ENCODE data around the gene RAG2. TPM values are rescaled to one million over a fixed set of nuclear protein-coding genes. Genes with fewer than 3 reads are reported as not detected.
A peak's percentile ranks its signal among the peaks of the same experiment; 100 is the strongest.

RAG2 gene
- total and polyA plus RNA-seq, 2 experiments from 2014 or later, result not detected

DNA sequence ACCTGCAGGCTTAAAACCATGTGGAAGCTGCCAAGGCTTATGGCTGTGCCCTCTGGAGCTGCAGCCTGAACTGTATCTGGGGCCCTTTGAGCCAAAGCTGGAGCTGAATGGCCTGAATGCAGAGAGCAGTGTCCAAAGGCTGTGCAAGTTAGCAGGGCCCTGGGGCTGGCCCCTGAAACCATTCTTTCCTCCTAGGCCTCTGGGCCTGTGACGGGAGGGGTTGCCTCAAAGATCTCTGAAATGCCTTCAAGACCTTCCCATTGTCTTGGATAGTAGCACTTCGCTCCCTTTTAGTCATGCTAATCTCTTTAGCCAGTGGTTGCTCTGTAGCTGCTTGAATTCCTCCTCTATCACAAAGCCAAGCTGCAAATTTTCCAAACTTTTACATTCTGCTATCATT lies 16.5 kb downstream of the RAG2 start:
- no peaks in the 10 kb centered on the region for H3K4me1 Mint-ChIP-seq
- H3K4me1 ChIP-seq (ENCODE audit: insufficient read depth), result no peaks in the 10 kb centered on the region
- H3K9me2 ChIP-seq (ENCODE audit: insufficient read depth), result no peaks in the 10 kb centered on the region
- no peak overlapping the region for H3K27ac Mint-ChIP-seq
- no peaks in the 10 kb centered on the region for H3K79me2 ChIP-seq (replicated peaks; ENCODE audit: insufficient read depth)
- no peaks in the 10 kb centered on the region for H3F3A ChIP-seq (replicated peaks; ENCODE audit: low read depth)
- H3K36me3 ChIP-seq (ENCODE audit: insufficient read depth), result peaks cover 5% of the 10 kb centered on the region; the same call in 1 of the 2 replicates
- no peak overlapping the region for H3K4me3 ChIP-seq
- TF ChIP-seq POLR2AphosphoS5 (IDR thresholded peaks at IDR 0.05; ENCODE audit: low read depth) (no peak), STAT1 (IDR thresholded peaks at IDR 0.05; ENCODE audit: unreplicated experiment) (no peak), EZH2 (IDR thresholded peaks at IDR 0.05; ENCODE audit: low read depth, unreplicated experiment) (no peak), ZNF331 (CRISPR knock-in tag; IDR thresholded peaks at IDR 0.05; ENCODE audit: low read depth) (no peak), JUNB (IDR thresholded peaks at IDR 0.05; ENCODE audit: unreplicated experiment) (no peak)
- TF ChIP-seq, protein P1, sequence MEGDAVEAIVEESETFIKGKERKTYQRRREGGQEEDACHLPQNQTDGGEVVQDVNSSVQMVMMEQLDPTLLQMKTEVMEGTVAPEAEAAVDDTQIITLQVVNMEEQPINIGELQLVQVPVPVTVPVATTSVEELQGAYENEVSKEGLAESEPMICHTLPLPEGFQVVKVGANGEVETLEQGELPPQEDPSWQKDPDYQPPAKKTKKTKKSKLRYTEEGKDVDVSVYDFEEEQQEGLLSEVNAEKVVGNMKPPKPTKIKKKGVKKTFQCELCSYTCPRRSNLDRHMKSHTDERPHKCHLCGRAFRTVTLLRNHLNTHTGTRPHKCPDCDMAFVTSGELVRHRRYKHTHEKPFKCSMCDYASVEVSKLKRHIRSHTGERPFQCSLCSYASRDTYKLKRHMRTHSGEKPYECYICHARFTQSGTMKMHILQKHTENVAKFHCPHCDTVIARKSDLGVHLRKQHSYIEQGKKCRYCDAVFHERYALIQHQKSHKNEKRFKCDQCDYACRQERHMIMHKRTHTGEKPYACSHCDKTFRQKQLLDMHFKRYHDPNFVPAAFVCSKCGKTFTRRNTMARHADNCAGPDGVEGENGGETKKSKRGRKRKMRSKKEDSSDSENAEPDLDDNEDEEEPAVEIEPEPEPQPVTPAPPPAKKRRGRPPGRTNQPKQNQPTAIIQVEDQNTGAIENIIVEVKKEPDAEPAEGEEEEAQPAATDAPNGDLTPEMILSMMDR (conservative IDR thresholded peaks at IDR 0.05; ENCODE audit: low read depth in 2 of 2), result no peak
- TF ChIP-seq, protein P2, sequence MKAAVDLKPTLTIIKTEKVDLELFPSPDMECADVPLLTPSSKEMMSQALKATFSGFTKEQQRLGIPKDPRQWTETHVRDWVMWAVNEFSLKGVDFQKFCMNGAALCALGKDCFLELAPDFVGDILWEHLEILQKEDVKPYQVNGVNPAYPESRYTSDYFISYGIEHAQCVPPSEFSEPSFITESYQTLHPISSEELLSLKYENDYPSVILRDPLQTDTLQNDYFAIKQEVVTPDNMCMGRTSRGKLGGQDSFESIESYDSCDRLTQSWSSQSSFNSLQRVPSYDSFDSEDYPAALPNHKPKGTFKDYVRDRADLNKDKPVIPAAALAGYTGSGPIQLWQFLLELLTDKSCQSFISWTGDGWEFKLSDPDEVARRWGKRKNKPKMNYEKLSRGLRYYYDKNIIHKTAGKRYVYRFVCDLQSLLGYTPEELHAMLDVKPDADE (IDR thresholded peaks at IDR 0.05), result no peak
- TF ChIP-seq, protein P3, sequence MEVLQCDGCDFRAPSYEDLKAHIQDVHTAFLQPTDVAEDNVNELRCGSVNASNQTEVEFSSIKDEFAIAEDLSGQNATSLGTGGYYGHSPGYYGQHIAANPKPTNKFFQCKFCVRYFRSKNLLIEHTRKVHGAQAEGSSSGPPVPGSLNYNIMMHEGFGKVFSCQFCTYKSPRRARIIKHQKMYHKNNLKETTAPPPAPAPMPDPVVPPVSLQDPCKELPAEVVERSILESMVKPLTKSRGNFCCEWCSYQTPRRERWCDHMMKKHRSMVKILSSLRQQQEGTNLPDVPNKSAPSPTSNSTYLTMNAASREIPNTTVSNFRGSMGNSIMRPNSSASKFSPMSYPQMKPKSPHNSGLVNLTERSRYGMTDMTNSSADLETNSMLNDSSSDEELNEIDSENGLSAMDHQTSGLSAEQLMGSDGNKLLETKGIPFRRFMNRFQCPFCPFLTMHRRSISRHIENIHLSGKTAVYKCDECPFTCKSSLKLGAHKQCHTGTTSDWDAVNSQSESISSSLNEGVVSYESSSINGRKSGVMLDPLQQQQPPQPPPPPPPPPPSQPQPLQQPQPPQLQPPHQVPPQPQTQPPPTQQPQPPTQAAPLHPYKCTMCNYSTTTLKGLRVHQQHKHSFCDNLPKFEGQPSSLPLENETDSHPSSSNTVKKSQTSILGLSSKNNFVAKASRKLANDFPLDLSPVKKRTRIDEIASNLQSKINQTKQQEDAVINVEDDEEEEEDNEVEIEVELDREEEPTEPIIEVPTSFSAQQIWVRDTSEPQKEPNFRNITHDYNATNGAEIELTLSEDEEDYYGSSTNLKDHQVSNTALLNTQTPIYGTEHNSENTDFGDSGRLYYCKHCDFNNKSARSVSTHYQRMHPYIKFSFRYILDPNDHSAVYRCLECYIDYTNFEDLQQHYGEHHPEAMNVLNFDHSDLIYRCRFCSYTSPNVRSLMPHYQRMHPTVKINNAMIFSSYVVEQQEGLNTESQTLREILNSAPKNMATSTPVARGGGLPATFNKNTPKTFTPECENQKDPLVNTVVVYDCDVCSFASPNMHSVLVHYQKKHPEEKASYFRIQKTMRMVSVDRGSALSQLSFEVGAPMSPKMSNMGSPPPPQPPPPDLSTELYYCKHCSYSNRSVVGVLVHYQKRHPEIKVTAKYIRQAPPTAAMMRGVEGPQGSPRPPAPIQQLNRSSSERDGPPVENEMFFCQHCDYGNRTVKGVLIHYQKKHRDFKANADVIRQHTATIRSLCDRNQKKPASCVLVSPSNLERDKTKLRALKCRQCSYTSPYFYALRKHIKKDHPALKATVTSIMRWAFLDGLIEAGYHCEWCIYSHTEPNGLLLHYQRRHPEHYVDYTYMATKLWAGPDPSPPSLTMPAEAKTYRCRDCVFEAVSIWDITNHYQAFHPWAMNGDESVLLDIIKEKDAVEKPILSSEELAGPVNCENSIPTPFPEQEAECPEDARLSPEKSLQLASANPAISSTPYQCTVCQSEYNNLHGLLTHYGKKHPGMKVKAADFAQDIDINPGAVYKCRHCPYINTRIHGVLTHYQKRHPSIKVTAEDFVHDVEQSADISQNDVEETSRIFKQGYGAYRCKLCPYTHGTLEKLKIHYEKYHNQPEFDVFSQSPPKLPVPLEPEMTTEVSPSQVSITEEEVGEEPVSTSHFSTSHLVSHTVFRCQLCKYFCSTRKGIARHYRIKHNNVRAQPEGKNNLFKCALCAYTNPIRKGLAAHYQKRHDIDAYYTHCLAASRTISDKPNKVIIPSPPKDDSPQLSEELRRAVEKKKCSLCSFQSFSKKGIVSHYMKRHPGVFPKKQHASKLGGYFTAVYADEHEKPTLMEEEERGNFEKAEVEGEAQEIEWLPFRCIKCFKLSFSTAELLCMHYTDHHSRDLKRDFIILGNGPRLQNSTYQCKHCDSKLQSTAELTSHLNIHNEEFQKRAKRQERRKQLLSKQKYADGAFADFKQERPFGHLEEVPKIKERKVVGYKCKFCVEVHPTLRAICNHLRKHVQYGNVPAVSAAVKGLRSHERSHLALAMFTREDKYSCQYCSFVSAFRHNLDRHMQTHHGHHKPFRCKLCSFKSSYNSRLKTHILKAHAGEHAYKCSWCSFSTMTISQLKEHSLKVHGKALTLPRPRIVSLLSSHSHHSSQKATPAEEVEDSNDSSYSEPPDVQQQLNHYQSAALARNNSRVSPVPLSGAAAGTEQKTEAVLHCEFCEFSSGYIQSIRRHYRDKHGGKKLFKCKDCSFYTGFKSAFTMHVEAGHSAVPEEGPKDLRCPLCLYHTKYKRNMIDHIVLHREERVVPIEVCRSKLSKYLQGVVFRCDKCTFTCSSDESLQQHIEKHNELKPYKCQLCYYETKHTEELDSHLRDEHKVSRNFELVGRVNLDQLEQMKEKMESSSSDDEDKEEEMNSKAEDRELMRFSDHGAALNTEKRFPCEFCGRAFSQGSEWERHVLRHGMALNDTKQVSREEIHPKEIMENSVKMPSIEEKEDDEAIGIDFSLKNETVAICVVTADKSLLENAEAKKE (CRISPR knock-in tag; IDR thresholded peaks at IDR 0.05), result no peak
- peaks cover 3% of the 10 kb centered on the region for H3K27me3 Mint-ChIP-seq (ENCODE audit: insufficient read depth, low read depth, poor library complexity)
- no peak overlapping the region for H3K4me3 Mint-ChIP-seq
- no peak overlapping the region for H3K4me2 ChIP-seq
- H3K9me3 Mint-ChIP-seq, result peaks cover 28% of the 10 kb centered on the region
- no peaks in the 10 kb centered on the region for H4K20me1 ChIP-seq (replicated peaks; ENCODE audit: insufficient read depth)
- DNase-seq (ENCODE audit: low spot score), result peak; percentile 1
- no peak for ATAC-seq
- H3K27me3 ChIP-seq (ENCODE audit: insufficient read depth), result no peaks in the 10 kb centered on the region
- H3K27ac ChIP-seq (ENCODE audit: low read depth), result no peak overlapping the region
- peaks cover 15% of the 10 kb centered on the region for H3K36me3 Mint-ChIP-seq (ENCODE audit: low read depth)
- H2AFZ ChIP-seq, result no peak overlapping the region
